GM21515 (cell line): ENCODE measurements around the gene ZNF536.

ENCODE experiments used
- ATAC-seq: cut with Tn5 transposase; IDR thresholded peaks from one replicate; pipeline ENCODE4 v1.9.1; 2021; ENCODE audit not compliant: unreplicated experiment

The ZNF536 gene

GRCh38 chr19:30371960-30372824 lies at the start of gene ZNF536:
Gene ZNF536 (plus strand): TSS chr19:30372384. CDS start chr19:30443563, 71,179 bp downstream.
- no peak for ATAC-seq

- no peak for ATAC-seq
Measured at GRCh38 chr19:30322641-30323320, 49.4 kb upstream of the ZNF536 start.

DNA sequence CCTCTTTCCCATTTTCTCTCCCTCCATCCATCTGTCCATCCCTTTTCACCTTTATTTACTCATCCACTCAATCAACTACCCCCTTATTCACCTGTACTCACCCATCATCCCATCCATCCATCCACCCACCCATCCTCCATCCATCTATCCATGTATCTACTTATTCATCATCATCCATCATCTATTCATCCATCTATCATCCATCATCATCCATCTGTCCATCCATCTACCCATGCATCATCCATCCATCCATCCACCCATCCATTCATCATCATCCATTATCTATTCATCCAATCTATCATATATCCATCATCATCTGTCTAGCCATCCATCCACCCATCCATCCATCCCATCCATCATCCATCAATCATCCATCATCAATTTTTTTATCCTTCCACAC lies 48.3 kb upstream of the ZNF536 start:
- no peak for ATAC-seq

GRCh38 chr19:30324982-30325381 lies 47.2 kb upstream of the ZNF536 start:
- no peak for ATAC-seq

GRCh38 chr19:30325676-30326392 lies 46.4 kb upstream of the ZNF536 start:
- ATAC-seq, result no peak

- no peak for ATAC-seq
Measured at GRCh38 chr19:30326393-30326710, 45.8 kb upstream of the ZNF536 start.

DNA sequence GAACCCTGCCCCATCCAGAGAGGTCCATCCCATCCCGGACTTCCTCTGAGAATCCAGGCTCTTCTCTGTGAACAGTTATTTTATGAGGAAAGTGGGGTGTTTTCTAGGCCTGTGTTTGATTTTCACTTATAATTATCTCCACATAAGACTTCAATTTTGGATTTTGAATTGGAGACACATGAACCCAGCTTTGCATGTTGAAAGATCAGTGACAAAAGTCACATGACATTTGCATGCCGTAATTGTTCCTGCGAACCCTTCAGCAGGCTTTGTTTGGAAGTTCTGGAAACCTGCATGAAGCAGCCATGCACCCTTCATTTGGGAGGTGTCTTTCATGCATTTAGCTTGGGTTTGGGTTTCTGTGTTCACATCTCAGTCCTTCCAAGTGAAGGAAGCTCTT lies 44.9 kb upstream of the ZNF536 start:
- no peak for ATAC-seq

DNA sequence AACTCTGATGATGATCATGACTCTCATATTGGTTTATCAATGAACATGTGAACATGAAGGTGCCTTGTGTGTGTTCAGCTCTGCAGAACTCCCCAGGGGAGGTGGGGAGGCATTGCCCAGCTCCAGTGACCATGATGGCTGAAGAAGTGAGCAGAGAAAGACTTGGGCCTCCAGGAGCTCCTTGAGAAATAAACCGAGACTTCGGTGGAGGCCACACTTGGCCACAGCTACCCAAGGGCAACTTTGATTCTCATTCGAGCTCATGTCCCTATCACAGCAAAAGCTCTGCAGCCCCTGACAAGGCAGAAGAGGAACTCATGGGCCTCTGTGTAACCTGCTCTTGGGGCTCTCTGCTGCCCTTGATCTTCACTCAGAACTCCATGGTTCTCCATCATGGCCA lies 44.1 kb upstream of the ZNF536 start:
- no peak for ATAC-seq

GRCh38 chr19:30330266-30330665 lies 41.9 kb upstream of the ZNF536 start:
- ATAC-seq, result no peak

DNA sequence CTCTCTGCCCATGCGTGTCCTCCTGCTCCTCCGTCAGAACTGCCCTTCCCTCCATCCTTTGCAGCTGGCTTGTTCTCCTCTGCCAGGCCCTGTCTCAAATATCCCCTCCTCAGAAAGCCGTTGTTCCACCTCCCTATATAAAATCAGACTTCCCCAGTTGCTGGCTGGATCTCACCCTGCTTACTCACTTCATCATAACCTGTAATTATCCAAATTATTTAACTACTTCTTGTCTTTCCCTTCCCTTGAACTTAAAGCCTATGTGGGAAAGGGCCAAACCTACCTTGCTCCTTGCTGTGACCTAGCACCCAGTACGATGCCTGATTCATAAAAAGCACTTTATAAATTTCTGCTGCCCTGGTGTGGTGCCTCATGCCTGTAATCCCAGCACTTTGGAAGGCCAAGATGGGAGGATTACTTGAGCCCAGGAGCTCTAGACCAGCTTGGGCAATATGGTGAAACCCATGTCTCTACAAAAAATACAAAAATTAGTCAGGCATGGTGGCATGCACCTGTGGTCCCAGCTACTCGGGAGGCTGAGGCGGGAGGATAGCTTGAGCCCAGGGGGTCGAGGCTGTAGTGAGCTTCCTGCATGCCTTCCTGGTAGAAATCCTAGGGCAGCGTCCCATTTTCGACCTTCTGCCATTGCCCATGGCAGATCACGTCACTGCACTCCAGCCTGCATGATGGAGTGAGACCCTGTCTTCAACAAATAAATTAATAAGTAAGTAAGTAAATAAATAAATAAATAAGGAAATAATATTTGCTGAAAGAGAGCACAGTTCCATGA lies 39.5 kb upstream of the ZNF536 start:
- no peak for ATAC-seq

- ATAC-seq, result no peak
Measured at GRCh38 chr19:30333291-30334065, 38.7 kb upstream of the ZNF536 start.

DNA sequence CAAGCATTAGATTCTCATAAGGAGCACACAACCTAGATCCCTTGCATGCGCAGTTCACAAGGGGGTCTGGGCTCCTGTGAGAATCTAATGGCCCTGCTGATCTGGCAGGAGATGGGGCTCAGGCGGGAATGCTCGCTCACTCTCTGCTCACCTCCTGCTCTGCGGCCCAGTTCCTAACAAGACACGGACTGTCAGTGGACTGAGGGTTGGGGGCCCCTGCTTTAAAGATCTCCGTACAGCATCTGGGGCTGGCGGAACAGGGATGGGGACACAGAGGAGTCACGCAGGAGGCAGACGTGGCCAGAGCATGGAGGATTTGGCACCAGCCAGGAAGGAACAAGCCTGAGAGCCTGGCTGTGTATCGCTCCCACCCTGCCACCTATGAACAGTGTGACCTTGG lies 37.3 kb upstream of the ZNF536 start:
- ATAC-seq, result no peak

DNA sequence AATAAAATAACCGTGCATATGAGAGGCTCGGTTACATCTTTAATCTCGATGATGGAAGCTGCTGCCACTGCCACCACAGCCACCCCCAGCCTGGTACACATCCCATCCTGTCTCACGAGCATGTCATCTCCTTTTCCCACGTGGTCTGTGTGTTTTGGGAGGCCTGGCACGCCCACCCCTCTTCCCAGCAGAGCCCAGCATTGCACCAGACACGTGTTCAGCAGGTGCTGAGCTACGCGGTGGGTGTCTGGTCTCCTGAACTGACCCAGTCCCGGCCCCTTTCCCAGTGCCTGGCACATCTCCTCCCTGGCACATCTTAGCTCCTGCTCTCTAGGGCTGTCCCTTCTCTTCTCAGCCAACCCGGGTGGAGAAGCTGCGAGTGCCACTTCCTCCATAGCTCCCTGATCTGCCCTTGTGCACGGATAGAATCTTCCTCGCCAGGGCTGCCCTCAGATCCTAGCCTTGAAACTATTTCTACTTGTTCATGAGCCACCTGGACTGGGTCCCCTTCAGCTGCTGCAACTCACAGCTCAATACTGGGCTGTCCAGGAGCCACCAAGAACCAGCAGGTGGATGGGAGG lies 36.8 kb upstream of the ZNF536 start:
- ATAC-seq, result no peak

DNA sequence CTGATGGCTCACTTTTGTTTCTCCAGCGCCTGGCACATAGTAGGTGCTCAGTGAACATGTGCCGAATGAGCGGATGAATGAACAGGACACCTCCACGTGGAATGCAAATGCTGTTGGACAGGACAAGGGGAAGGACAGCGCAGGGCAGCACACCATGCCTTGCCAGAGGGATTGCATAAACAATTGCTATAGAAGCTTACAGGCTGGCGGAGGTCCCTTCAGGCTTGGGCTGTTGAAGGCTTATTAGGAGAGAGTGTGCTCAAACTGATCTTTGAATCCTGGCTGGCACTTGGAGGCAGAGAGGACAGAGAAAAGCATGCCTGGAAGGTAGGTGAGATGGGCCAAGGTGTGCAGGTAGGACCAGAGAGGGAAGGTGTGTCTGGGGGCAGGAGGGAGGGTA lies 35.9 kb upstream of the ZNF536 start:
- ATAC-seq, result no peak

DNA sequence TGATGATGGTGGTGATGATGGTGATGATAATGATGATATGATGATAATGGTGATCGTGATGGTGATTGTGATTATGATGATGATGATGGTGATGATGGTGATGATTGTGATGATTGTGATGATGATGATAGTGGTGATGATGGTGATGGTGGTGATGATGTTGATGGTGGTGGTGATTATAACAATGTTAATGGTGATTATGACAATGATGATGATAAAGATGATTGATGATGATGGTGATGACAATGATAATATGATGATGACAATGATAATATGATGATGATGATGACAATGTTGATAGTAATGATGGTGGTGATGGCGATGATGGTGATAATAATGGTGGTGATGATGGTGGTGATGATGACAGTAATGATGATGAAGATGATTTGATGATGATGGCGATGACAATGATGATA lies 34.1 kb upstream of the ZNF536 start:
- no peak for ATAC-seq

DNA sequence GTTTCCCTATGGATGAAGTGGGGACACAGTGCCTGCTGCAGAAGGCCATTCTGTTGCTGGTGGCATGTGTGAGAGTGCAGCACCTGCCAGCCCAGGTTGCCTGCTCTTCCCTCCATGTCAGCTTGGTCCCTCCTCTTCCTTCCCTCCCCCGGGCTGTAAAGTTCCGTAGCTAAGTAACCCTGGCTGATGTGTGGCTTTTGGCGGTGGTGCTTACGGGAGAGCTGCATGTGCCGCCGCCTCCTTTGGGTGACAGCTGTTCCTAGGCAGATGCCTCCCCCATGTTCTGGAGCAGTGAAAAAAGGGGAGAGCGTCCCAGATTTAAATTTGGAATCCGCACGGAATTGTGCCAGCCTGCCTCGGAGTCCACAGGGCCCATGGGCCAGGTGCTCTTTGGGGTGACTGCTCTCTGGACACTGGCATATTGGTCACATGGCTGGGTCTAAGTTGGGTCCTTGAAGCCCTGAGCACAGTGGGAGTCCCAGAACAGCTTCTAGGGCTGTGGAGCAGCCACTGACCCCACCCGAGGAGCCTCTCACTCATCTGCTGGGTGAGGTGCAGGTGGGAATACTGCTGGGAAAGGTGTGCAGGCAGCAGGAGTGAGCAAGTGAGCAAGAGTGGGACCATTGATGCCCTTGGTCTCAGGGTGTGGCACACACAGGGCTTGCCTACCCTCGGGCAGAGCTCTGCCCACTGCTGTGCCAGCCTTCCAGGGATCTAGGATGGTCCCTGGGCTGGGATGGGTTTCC lies 33.1 kb upstream of the ZNF536 start:
- ATAC-seq, result no peak

GRCh38 chr19:30339624-30340525 lies 32.3 kb upstream of the ZNF536 start:
- ATAC-seq, result no peak
